Cardiac fibroblast (primary cell): ENCODE results near the gene TMPRSS3.

Experiments used
- DNase-seq, 2 donors: peaks; one replicate each; pipeline versions ENCODE4 v3.0.0 to v3.0.0-alpha.2; 2010; ENCODE audit warnings: low read depth in 2 of 2
- H3K4me3 ChIP-seq, 2 donors: replicated peaks in 1 of 2; 1 replicate in 1 of 2; 2 replicates in 1 of 2; pipeline ENCODE4 v1.5.1; 2011; ENCODE audit warnings: low read depth in 2 of 2, low read length in 2 of 2, mild to moderate bottlenecking in 2 of 2, moderate library complexity in 1 of 2
- TF ChIP-seq, protein P1 (sequence below): IDR thresholded peaks from one replicate; pipeline ENCODE4 v1.5.1; 2011; ENCODE audit warnings: low read depth, mild to moderate bottlenecking, low read length, inconsistent platforms

Gene TMPRSS3

DNA sequence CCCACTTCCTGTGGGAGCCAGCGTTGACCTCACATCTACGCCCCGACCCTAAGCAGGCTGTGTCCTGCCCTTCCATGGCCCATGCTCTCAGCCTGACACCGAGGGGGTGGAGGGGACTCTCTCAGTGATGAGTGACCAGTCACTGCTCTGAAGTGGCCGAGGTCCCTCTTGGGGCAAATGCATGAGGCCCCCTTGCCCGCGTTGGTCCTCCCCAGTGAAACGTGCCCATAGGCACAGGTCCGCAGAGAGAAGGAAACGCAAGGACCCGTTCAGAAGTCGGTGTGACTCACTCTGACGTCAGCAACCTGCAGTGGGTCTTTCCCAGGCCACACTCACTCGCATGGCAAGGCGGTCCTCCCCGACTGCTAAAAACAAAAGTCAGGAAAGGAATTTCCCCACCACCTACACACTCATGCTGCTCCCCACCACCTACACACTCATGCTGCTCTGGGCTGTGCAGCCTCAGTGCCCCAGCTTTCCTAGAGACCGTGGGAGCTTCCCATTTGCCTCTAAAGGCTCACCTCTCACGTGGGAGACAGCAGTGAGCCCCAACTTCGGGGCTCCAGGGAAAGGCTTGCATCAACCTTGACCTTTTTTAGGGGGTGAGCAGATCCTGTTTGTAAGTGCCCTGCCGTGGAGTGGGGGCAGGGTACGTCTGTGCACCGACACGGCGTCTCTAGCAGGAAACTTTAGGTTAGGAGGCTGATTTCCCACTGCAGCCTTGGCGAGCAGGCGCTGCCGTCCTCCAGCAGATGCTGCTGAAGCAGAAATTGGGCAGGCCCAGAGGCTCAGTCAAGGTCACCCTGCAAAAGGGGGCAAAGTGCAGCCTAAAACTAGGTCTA, 19.3 kb upstream of the TMPRSS3 start:
- TF ChIP-seq, protein P1, sequence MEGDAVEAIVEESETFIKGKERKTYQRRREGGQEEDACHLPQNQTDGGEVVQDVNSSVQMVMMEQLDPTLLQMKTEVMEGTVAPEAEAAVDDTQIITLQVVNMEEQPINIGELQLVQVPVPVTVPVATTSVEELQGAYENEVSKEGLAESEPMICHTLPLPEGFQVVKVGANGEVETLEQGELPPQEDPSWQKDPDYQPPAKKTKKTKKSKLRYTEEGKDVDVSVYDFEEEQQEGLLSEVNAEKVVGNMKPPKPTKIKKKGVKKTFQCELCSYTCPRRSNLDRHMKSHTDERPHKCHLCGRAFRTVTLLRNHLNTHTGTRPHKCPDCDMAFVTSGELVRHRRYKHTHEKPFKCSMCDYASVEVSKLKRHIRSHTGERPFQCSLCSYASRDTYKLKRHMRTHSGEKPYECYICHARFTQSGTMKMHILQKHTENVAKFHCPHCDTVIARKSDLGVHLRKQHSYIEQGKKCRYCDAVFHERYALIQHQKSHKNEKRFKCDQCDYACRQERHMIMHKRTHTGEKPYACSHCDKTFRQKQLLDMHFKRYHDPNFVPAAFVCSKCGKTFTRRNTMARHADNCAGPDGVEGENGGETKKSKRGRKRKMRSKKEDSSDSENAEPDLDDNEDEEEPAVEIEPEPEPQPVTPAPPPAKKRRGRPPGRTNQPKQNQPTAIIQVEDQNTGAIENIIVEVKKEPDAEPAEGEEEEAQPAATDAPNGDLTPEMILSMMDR, result no peak
- DNase-seq, result peak; percentile 7 to 56
- H3K4me3 ChIP-seq, result no peak overlapping the region

DNA sequence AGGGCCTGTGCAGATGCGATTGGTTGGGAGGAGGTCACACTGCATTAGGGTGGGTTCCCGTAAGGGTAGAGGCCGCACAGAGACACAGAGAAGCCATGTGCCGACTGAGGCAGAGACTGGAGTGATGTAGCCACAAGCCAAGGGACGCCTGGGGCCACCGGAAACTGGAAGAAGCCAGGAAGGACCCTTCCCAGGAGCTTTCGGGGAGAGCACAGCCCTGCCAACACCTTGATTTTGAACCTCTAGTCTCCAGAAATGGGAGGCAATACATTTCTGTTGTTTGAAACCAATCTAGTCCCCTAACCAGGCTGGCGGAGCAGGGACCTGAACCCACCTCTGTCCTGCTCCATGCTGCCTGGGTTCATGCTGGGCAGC, 18.7 kb upstream of the TMPRSS3 start:
- TF ChIP-seq, protein P1, result no peak
- H3K4me3 ChIP-seq, result no peak overlapping the region
- DNase-seq, result no peak

DNA sequence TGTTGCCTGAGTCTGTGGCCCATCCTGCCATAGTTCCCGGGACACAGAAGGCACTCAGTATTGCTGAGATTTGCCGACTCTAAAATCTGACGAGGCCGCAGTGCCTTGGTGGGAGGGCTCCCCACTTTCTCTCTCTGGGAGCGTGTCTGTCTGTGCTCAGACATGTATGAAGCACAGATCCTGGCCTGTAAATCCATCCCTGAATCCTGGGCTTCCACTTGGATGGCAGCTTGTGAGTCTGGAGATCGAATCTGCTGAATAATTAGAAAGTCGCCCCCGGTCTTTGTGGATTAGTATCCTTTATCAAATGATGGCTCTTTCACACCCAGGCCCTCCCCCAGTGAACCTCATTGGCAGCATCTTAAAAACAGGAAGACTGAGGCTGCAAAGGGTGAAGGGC, 18.2 kb upstream of the TMPRSS3 start:
- DNase-seq, result no peak
- TF ChIP-seq, protein P1, result no peak
- no peak overlapping the region for H3K4me3 ChIP-seq

DNA sequence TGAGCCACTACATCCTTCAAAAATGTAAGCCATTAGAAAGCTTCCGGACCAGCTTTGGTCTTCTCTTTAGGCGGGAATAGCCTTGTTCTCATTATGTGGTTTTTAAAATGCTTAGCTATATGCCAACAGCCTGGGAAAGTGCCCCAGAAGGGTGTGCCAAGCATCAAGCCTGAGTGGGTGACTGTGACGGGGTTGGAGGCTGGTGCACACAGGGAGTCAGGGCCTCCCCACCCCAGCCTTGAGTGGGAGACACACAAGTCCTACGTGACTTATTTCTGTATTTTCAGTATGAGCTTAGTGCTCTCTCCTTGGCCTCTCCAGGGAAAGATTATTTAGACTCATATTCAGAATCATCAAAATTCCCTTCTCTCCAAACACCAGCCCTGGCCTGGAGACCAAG, 17.6 kb upstream of the TMPRSS3 start:
- no peak overlapping the region for H3K4me3 ChIP-seq
- TF ChIP-seq, protein P1, result no peak
- no peak for DNase-seq

DNA sequence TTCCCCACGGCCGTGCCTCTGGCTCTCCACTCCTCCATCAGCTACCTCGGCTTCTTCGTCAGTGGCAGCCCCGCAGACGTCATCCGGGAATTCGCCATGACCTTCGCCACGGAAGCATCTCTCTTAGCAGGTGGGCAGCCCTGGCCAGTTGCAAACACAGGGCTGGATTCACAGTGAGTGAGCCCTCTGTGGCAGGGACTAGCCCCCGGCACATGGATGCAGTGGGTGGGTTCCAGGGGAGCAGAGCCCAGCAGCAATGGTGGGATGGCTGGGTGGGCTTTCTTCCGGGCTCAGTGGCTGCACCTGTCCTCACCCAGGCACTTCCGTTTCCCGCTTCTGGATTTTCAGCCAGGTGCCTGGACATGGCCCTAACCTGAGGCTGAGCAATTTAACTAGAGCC, 17.2 kb upstream of the TMPRSS3 start:
- TF ChIP-seq, protein P1, result no peak
- H3K4me3 ChIP-seq, result no peak overlapping the region
- no peak for DNase-seq

DNA sequence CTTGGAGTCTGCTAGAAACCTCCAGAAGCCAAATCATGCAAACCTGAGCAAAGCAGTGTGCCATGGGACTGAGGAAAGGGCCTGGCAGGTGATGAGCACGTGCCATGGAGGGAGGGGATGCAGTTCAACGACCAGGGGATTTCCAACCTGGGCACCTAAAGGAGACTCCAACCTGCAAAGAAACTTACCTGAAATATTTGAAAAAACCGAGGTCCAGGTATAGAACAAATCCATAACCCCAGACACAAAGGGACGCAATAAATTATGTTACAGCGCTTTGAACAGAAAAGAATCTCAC, 16.7 kb upstream of the TMPRSS3 start:
- DNase-seq, result no peak
- H3K4me3 ChIP-seq, result no peak overlapping the region
- TF ChIP-seq, protein P1, result no peak
